Osteocyte (in vitro differentiated cells): ENCODE measurements around the gene DNM3. TPM values are rescaled to one million over a fixed set of nuclear protein-coding genes. Genes with fewer than 3 reads are reported as not detected.

Experiments
- DNase-seq: peaks from one replicate; pipeline ENCODE4 v3.0.0; 2021; ENCODE audit warnings: mixed read lengths; ENCODE audit not compliant: unreplicated experiment; ENCODE audit errors: extremely low spot score
- H3K27ac Mint-ChIP-seq: one replicate; pipeline ENCODE4 v1.8.0; 2021; ENCODE audit warnings: mild to moderate bottlenecking, mixed read lengths; ENCODE audit not compliant: unreplicated experiment
- H3K27me3 Mint-ChIP-seq: one replicate; pipeline ENCODE4 v1.8.0; 2021; ENCODE audit warnings: mixed read lengths; ENCODE audit not compliant: unreplicated experiment
- H3K36me3 Mint-ChIP-seq: one replicate; pipeline ENCODE4 v1.8.0; 2021; ENCODE audit warnings: mixed read lengths; ENCODE audit not compliant: unreplicated experiment
- H3K4me1 Mint-ChIP-seq: one replicate; pipeline ENCODE4 v1.8.0; 2021; ENCODE audit warnings: mixed read lengths; ENCODE audit not compliant: unreplicated experiment
- H3K4me3 Mint-ChIP-seq: one replicate; pipeline ENCODE4 v1.8.0; 2021; ENCODE audit warnings: mild to moderate bottlenecking, moderate library complexity, mixed read lengths; ENCODE audit not compliant: unreplicated experiment
- H3K9me3 Mint-ChIP-seq: one replicate; pipeline ENCODE4 v1.8.0; 2021; ENCODE audit warnings: mixed read lengths; ENCODE audit not compliant: unreplicated experiment
- total RNA-seq: library from RNA; stranded (reverse); gene quantifications from 2 replicates; pipeline ENCODE4 v1.2.1, GENCODE V29; 2021
- TF ChIP-seq, protein P1 (sequence below): fragments of 200-600 bp; sonication (generic); IDR thresholded peaks from 2 replicates; pipeline ENCODE4 v1.5.0; 2021; ENCODE audit warnings: antibody characterized with exemption, mild to moderate bottlenecking, moderate library complexity

Gene DNM3
- total RNA-seq, 1 donor from 2014 or later: 3.7 TPM

DNA sequence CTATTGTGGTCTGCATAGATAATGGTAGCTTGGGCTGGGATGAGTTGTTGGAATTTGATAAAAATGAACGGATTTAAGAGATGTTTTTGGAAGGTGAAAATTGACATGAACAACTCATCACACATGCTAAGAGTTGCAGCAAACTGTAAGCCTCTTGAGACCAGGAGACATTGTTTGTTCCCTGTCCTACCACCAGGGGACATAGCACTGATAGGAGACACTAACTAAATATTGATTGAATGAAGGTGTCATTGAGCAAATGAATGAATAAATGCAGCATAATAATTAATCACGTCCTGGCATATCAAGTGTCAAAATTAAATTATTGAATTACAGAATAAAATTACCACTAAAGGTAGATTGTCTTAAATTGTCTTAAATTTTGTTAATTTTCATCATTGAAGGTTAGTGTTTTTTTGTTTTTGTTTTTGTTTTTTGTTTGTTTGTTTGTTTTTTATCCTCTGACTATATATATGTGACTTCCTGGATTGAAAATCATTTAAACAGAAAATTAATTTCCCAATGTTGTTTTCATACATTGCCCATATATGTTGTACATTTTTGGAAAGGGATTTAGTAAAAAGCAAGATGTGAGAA is 293.9 kb downstream of the DNM3 start:
- peaks cover 55% of the 10 kb centered on the region for H3K4me1 Mint-ChIP-seq
- H3K27ac Mint-ChIP-seq: peak overlapping the region; percentile 90
- peaks cover 3% of the 10 kb centered on the region for H3K9me3 Mint-ChIP-seq
- peaks cover 25% of the 10 kb centered on the region for H3K36me3 Mint-ChIP-seq
- no peaks in the 10 kb centered on the region for H3K27me3 Mint-ChIP-seq
- H3K4me3 Mint-ChIP-seq: no peak overlapping the region
- DNase-seq: no peak
- TF ChIP-seq, protein P1, sequence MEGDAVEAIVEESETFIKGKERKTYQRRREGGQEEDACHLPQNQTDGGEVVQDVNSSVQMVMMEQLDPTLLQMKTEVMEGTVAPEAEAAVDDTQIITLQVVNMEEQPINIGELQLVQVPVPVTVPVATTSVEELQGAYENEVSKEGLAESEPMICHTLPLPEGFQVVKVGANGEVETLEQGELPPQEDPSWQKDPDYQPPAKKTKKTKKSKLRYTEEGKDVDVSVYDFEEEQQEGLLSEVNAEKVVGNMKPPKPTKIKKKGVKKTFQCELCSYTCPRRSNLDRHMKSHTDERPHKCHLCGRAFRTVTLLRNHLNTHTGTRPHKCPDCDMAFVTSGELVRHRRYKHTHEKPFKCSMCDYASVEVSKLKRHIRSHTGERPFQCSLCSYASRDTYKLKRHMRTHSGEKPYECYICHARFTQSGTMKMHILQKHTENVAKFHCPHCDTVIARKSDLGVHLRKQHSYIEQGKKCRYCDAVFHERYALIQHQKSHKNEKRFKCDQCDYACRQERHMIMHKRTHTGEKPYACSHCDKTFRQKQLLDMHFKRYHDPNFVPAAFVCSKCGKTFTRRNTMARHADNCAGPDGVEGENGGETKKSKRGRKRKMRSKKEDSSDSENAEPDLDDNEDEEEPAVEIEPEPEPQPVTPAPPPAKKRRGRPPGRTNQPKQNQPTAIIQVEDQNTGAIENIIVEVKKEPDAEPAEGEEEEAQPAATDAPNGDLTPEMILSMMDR: peak; percentile 49

DNA sequence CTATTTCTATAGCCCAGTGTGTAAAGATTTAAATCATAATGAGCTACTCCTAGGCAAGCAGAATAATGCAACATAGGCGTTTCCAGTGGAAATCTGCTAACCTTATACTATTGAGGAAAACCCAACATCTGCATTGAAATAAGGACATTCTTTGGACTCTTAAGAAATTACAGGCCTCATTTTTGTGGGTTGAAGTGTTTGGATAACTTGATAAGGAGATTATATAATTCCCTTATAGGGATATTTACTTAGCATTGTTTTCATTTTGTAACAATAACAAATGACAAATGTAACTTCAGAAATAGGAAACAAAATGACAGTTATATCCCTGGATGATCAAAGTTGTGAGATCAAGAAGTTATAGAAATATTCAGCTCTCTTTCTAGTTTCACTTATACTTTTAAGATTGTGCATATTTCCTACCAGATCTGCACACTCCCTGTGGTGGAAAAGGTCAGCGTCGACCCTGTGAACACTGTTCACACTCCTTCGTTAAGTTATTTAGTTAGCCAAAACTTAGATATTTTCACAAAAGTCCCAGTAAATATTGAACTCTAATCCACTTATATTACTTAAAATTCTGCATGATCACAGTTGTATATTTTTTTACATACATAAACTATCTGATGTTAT is 294.8 kb downstream of the DNM3 start:
- Mint-ChIP-seq H3K4me3 (peak overlapping the region; percentile 50), H3K36me3 (peaks cover 34% of the 10 kb centered on the region), H3K27me3 (no peaks in the 10 kb centered on the region), H3K4me1 (peaks cover 61% of the 10 kb centered on the region), H3K9me3 (peaks cover 3% of the 10 kb centered on the region), H3K27ac (peak overlapping the region; percentile 90)
- DNase-seq: no peak
- TF ChIP-seq, protein P1: no peak

DNA sequence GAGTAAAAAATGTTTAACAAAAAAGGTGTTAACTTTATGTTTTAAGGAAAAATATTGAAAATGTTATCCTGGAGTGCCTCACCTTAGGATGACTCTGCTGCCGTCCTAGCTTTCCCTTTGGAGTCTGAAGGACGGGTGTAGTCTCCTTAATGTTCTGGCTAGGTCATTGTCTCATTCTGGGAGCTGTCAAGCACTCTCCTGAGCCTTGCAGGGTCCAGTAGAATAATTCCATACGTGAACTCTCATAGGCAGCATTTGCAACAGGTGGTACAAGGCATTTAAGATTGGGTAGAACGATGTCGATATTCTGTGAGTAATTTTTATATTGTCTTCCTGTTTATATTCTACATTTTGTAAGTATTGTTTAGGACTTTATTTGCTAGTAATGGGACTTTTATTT is 295.6 kb downstream of the DNM3 start:
- Mint-ChIP-seq H3K27ac (peak overlapping the region; percentile 90), H3K36me3 (peaks cover 42% of the 10 kb centered on the region), H3K9me3 (peaks cover 3% of the 10 kb centered on the region), H3K4me3 (peak overlapping the region; percentile 39), H3K27me3 (no peaks in the 10 kb centered on the region), H3K4me1 (peaks cover 61% of the 10 kb centered on the region)
- TF ChIP-seq, protein P1: no peak
- DNase-seq: no peak

DNA sequence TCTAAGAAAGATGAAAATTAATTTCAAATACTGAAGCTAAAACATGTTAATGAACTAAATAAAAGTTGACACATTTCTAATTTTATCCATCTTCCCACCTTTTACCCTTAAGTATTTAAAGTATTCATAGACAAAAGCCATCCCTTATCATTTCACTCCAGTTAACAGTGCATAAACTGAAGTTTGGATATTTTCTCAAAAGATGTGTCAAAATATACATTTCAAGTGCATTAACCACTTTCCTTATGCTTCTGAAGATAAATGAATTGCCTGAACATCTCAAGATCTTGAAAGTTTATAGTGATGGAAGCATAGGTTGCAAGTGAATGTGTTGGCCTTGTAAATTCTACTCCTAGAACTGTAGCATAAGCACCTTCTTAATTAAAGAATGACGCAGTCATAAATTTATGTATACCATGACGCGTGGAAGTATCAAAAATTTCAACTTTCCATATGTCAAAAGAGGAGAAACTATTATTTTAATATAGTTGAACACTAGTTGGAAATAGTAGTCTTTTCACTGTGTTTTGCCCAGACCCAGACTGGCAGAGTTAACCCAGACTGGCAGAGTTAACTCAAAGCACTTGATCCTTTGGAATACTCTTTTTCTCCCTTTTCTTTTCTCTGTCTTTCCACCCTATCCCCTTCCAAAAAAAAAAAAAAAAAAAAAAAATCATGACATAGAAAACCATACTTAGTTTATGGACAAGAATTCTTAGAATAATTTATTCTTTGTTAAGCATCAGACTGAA is 296.6 kb downstream of the DNM3 start:
- H3K27me3 Mint-ChIP-seq: no peaks in the 10 kb centered on the region
- H3K36me3 Mint-ChIP-seq: peaks cover 49% of the 10 kb centered on the region
- DNase-seq: no peak
- peaks cover 61% of the 10 kb centered on the region for H3K4me1 Mint-ChIP-seq
- peaks cover 3% of the 10 kb centered on the region for H3K9me3 Mint-ChIP-seq
- peak overlapping the region; percentile 90 for H3K27ac Mint-ChIP-seq
- peak overlapping the region; percentile 15 for H3K4me3 Mint-ChIP-seq
- TF ChIP-seq, protein P1: no peak

DNA sequence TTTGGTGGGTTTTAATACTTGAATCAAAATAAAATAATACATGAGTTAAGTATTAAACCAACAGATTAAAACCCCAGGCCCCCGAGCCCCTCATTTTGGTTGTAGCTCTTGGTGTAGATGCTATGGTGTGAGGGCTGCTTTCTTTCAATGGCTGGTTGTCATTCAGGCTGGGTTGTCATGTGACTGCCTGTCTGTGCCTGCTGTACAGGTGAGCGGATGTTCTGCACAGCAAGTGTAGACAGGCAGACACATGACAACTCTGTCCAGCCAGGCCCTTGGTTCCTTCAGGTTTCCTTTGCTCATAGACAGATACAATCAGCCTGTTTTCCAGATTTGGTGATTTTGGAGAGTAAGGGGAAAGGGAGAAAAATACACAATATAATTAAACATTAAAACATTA is 297.3 kb downstream of the DNM3 start:
- no peak for DNase-seq
- Mint-ChIP-seq H3K36me3 (peaks cover 53% of the 10 kb centered on the region), H3K4me3 (peak overlapping the region; percentile 97), H3K9me3 (peaks cover 3% of the 10 kb centered on the region), H3K4me1 (peaks cover 61% of the 10 kb centered on the region), H3K27me3 (no peaks in the 10 kb centered on the region), H3K27ac (peak overlapping the region; percentile 99)
- TF ChIP-seq, protein P1: no peak
